GM23248 (cell line): ENCODE data around the gene NOTCH1.

Experiments used
- EZH2 ChIP-seq: fragments of 200-600 bp; sonication (generic); IDR thresholded peaks from 2 replicates; pipeline ENCODE4 v1.6.1; 2018; ENCODE audit warnings: antibody characterized with exemption, mild to moderate bottlenecking; ENCODE audit not compliant: insufficient read depth, poor library complexity, severe bottlenecking
- EZH2phosphoT487 ChIP-seq: fragments of 200-600 bp; sonication (generic); IDR thresholded peaks from 2 replicates; pipeline ENCODE4 v1.6.1; 2018; ENCODE audit warnings: antibody characterized with exemption, moderate library complexity, mild to moderate bottlenecking, low read depth; ENCODE audit not compliant: insufficient read depth

DNA sequence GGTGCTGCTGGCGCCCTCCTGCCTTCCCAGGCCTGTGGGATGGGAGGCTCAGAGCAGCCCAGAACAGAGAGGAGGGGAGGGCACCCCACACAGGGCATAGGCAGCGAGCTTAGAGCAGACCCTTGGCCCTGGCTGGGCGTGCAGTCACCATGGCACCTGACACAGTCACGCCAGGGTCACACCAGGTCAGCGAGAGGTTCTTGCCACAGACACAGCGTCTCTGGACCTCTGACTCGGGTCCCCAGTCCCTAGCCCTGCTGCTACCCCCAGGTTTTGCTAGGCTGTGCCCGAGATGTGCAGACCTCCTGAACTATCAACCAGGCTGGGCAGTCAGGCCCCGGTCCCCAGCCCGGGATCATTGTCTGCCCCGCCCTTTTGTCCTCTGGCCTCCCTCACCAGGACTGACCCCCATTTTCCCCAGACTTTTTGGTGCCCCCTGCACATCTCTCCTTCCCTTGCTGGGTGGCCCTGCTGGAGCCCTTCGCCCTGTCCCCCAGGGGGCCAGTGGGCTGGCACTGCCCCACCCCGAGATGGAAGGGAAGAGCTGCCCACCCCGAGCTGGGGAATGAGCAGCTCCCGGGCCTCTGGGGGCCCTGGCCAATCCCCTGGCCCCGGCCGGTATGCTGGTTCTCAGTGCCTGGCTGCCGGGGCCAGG, 24.5 kb upstream of the NOTCH1 start:
- no peak for TF ChIP-seq EZH2
- no peak for TF ChIP-seq EZH2phosphoT487
